ENCODE measurements around the gene CYP2W1.

CYP2W1 gene

DNA sequence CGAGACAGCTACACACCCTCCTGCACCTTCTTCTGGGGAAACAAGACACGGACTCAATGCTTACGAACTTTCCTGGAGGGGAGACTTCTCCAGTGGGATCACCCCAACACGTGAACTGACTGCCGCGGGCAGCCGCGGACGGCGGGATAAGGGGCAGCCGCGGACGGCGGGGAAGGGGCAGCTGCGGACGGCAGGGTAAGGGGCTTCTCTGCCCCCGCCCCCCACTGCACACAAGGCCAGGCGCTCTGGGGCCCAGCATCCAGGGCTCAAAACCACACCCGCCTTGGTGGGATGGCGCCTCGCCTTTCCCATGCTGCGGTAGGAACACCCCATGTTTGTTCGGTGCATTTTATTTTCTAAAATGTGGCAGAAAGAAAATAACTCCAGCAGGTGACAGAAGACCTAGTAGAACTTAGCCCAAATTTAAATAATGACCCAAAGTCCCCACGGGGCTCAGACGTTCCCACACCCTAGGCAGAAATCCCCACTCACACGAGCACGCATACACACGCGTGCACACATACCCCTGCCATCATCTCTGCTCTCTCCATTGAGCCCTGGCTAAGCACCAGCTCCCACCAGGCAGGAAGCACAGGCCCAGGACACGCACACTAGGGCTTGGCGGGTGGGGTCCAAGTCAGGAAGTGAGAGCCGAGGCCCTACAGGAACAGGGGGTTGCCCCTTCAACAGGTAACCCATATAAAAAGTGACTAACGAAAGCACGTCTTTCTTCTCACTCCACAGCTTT is 34.8 kb downstream of the CYP2W1 start:
- no peak for DNase-seq

DNA sequence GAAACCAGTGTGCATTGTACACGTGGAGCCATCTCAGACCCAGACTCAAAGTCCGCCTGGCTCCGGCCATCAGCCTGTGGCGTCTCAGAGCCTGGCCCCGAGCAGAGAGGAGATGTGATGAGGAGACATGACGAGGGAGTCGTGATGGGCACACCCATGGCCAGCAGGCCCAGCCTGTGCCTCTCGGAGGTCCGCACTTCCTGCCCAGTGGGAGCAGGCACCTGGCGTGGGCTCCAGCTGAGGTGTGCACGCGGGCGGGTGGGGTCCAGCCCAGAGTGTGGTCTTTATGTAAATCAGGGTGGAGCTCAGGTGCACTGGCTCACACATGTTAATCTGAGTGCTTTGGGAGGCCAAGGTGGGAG is 35.3 kb downstream of the CYP2W1 start:
- DNase-seq = no peak

DNA sequence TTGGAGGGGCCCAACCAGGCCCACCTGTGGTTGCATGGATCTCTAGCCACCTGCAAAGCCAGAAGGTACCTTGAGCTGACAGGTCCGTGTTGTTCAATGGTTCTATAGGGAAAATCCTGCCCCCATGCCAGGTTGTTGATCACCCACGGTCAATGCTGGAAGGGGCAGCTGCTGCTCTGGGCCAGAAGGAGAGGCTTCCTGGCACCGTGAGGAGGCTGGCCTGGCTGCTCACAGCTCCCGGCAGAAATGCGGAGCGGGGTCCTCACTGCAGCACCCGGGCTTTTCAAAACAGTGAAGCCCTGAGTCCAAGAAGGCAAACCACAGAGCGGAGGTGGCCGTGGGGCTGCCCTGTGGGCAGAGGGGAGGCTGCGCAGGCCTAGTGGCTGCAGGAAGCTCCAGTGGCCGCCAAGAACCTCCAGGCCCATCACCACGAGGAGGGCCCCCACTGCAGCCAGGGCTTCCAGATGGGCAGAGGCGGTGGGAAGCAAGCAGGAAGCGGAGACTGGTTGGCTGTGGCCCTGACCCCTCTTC is 36.3 kb downstream of the CYP2W1 start:
- DNase-seq = no peak

GRCh38 chr7:1019789-1020610 is 37.0 kb downstream of the CYP2W1 start:
- no peak for DNase-seq

- DNase-seq = no peak
Measured at GRCh38 chr7:1020849-1021251, 37.9 kb downstream of the CYP2W1 start.

DNA sequence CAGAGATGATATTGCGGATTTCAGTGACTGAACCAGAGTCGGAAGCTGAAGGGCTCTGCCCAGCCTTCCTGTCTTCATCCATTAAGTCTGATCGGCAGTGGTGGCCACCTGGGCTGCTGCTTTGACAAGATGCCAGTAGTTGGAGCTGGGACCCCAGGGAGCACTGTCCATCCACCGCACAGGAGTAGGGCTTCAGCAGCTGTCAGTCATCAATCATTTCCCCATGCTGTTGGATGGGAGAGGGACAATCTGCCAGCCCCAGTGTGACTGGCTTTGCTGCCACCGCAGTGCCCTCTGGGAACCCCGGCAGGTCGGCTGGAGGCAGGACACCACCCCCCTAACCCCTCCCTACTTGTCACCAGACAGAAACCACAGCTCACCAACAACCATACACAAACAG is 38.4 kb downstream of the CYP2W1 start:
- no peak for DNase-seq

DNA sequence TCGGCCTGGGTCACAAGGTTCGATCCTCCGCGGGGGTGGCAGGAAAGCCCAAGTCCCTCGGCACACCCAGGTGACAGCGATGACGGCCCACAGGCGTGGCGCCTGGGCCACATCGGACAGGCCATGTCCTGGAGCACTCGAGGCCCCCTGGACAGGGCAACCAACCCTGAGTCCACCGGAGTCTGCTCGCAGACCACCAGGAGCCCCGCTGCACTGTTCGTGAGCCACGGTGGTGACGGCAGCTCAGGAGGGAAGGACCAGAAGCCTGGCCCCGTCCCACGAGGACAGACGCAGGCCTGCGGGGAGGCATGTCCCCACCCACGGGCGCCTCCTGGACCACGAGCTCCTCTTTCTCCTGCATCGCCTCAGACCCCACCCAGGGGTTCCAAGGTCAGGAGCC is 39.0 kb downstream of the CYP2W1 start:
- no peak for DNase-seq

- DNase-seq = no peak
Measured at GRCh38 chr7:1022356-1022755, 39.4 kb downstream of the CYP2W1 start.

GRCh38 chr7:1022801-1023465 is 40.0 kb downstream of the CYP2W1 start:
- no peak for DNase-seq

DNA sequence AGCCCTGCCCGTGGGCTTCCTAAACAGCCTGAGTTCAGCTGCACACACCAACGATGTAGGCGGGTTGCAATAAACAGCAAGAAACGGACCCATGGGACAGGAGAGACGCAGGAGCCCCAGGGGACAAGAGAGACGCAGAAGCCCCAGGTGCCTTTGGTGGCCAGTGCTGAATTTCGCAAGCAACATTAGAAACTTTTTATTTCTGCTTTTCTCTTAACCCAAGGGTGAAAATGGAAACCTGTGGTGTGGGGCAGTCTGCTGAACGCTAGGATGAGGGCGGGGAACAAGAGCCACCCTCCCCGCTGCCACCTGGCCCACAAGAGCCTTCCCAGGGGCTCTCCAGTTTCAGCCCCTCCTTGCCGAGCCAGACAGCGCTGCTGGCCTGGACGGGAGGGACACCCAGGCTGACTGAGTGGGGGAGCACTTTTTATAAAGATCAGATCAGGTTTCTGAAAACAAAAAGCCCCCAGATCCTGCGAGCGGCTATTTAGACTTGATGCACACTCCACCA is 41.4 kb downstream of the CYP2W1 start:
- DNase-seq = peak; percentile 27 to 73

- DNase-seq = peak in 1 of 2 experiments; percentile 8
Measured at GRCh38 chr7:1024876-1025742, 42.1 kb downstream of the CYP2W1 start.

- DNase-seq = peak; percentile 79 to 84
Measured at GRCh38 chr7:1025743-1026581, 43.0 kb downstream of the CYP2W1 start.

DNA sequence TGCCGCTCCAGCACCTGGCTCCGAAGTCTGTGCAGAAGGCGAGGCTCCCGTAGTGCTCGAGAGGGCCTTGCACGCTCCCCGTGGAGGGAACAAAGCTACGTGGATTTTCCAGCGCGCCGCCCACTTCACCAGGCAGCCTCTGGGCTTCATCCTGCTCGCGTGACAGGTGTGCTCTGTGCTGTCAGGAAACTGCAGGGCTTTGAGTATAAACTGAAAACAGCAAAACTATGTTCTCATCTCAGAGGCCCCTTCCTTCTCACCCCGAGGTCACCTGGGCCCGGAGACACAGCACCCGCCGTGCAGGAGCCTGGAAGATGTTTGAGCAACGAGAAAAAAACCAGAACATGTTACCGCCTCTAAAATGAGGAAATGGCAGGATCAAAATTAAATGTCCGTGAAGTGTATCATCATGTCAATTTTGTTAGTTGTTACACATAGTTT is 43.8 kb downstream of the CYP2W1 start:
- peak in 1 of 2 experiments; percentile 30 for DNase-seq

DNA sequence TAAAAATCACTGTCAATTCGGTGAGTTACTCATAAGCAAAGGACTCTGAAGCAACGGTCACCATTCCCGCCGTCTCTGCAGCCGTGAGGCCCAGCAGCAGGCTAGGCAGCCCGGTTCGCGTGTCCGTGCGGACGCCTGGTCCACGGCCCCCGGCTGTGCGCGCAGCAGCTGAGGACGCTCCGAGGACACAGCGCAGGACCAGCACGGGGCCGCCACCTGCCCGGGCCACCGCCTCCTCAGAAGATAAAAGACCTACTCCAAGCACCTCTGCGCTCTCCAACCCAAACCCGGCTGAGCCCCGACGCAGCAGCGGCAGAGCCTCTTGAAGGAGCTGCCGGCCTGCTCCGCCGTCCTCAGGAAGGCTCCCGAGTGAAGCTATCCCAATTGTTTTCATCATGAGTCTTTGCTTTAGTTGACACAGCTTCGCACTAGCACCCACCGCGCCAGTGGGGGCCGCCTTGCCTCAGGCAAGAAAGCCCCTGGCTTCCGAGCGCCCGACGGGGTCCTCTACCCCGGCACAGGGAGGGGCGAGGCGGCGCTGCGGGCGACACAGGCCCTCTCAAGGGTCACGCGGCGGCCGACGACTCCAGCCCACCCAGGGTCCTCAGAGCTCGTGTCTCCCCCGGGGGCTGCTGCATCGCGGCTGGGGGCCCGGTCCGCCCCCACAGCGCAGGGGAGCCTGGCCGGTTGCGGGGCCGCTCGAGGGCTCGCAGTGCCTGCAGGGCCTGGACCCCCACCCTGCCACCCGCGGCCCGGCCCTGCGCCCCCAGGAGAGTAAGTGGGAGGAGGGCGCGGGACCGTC is 44.5 kb downstream of the CYP2W1 start:
- no peak for DNase-seq

DNA sequence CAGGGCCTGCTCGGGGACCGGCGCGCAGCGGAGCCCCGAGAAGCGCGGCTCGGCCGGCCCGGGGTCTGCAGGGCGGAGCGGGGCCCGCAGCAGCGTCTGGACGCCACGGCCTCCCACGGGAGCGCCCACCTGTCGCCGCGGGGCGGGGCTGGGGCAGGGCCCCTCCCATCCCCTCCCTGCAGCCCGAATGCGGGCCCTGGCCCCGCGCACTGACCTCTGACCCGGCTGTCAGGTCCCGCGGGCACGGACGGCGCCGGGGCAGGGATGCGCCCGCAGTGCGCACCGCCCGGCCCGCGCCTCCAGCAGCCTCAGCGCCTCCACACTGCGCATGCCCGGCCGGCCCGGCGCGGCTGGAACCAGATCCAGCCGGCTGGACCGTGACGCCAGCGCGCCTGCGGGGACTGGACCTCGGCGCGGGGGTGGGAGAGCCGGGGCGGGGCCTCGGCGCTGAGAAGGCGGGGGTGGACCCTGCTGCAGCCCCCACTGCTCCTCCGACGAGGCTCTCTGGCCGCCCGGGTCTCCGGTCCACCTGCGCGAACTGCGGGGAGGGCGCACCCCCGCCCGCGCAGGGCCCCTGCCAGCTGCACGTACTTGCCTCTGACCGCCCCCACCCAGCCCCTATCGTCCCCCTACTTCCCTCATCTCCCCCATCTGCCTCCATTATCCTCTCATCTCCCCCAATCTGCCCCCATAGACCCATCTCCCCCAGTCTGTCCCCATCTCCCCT is 45.2 kb downstream of the CYP2W1 start:
- DNase-seq = peak; percentile 58 to 82

GRCh38 chr7:1028775-1029636 is 46.0 kb downstream of the CYP2W1 start:
- no peak for DNase-seq

DNA sequence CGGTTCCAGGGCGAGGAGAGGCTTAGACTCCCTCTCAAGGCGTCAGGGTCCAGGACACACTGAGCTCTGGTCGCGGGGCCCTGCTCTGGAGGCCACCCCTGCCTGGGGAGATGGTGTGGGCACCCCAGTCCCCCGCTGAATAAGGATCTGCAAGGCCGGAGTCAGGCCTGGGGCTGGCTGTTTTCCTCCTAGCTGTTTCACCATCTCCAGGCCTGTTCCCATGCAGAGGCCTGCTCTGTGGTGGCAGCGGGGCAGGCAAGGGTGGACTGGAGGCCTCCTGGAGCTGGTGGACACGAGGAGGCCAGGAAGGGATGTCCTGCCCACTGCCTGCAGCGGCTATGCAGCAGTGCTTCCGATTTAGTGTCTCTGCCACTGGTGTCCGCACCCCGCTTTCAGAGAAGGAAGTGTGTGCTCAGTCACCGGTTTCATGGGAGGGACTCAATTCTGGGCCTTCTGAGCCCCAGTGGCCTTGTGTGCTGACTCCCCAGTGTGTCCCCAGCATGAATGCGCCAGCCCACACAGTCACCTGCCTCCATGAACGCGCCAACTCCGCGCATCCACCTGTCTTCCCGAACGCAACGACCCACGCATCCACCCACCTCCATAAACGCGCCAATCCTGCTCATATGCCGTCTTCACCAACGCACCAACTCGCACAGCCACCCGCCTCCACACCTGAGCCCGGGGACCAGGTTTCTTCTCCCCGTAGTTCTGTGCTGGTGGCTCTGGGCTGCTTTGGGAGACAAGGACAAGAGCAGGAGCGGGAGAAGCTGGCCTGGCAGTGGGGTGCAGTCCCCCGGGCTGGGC is 46.9 kb downstream of the CYP2W1 start:
- no peak for DNase-seq

Measured in NCI-H187 (cell line).